Uterus (tissue), 4 donors: ENCODE data around the gene GPR132. TPM values are rescaled to one million over a fixed set of nuclear protein-coding genes. Genes with fewer than 3 reads are reported as not detected.

Experiments
- DNase-seq, 2 donors: peaks; one replicate each; pipeline ENCODE4 v3.0.0-alpha.2; 2019 to 2020
- H3K27ac ChIP-seq, 2 donors: fragments of 200-600 bp; sonication (generic); 1 replicate in 1 of 2; 2 replicates in 1 of 2; pipeline ENCODE4 v1.5.1; 2016 to 2018
- H3K27me3 ChIP-seq, 2 donors: fragments of 200-600 bp; sonication (generic); one replicate each; pipeline ENCODE4 v1.5.1; 2018 to 2019; ENCODE audit warnings: control low read depth in 1 of 2
- H3K36me3 ChIP-seq, 2 donors: fragments of 200-600 bp; sonication (generic); one replicate each; pipeline ENCODE4 v1.5.1; 2019; ENCODE audit warnings: control low read depth in 1 of 2
- H3K4me1 ChIP-seq, 2 donors: fragments of 200-600 bp; sonication (generic); one replicate each; pipeline ENCODE4 v1.5.1; 2018 to 2019; ENCODE audit warnings: control low read depth in 1 of 2
- H3K4me3 ChIP-seq, 2 donors: fragments of 200-600 bp; sonication (generic); 1 replicate in 1 of 2; 2 replicates in 1 of 2; pipeline ENCODE4 v1.5.1; 2018 to 2019; ENCODE audit warnings: mild to moderate bottlenecking in 1 of 2
- H3K9me3 ChIP-seq, 2 donors: fragments of 200-600 bp; sonication (generic); one replicate each; pipeline ENCODE4 v1.5.1; 2019; ENCODE audit warnings: control low read depth in 1 of 2
- CTCF ChIP-seq, 4 experiments: fragments of 200-600 bp in 2 of 4; fragments of 450-650 bp in 2 of 4; sonication (generic) in 2 of 4; IDR thresholded peaks; one replicate each; pipeline ENCODE4 v1.5.1; 2016 to 2019; ENCODE audit warnings: antibody characterized with exemption in 4 of 4, mild to moderate bottlenecking in 2 of 4, moderate library complexity in 1 of 4
- POLR2A ChIP-seq, 2 donors: fragments of 450-650 bp; IDR thresholded peaks; one replicate each; pipeline ENCODE4 v1.6.1; 2016; ENCODE audit warnings: antibody characterized with exemption in 2 of 2, mild to moderate bottlenecking in 1 of 2, moderate library complexity in 1 of 2
- intact Hi-C: fragments of 100-400 bp; cut with DNase I; formaldehyde crosslinking; loops from one replicate; pipeline ENCODE4 v1.15.1; 2023; ENCODE audit warnings: low total_unique reads
- total RNA-seq, 4 donors: library from RNA; depleted of rRNA in 3 of 4; stranded (reverse); fragments of >200 nt in 3 of 4; gene quantifications; one replicate each; pipeline versions ENCODE4 v1.1.0 to v1.2.4, GENCODE V29; 2014 to 2023
- donor health status: DM: yes; HTN: yes; CAD: no.

GPR132 gene
- total RNA-seq, 4 donors from 2014 or later: 1.7 to 3.7 TPM; not detected in 2

DNA sequence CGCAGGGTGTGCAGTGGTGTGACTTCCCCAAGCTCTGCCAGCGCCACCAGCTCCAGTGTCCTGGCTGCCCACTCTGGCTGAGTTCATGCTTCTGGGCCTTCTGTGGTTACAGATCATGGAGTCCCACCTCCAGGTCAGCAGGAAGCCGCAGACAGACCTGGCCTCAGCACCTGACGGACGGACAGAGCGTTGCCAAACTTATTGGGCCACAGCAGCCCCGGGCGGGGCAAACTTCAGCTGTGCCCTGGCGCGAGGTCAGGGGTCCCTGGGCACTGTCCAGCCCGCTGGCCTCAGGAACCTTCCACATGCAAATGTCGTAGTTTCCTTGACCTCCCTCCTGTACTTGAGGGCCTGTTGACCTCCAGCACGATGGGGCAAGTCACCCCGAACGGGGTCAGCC is 11.2 kb downstream of the GPR132 start:
- Histone ChIP-seq H3K36me3 (no peaks in the 10 kb centered on the region), H3K4me1 (no peaks in the 10 kb centered on the region), H3K27ac (no peak overlapping the region), H3K9me3 (no peaks in the 10 kb centered on the region), H3K27me3 (no peaks in the 10 kb centered on the region), H3K4me3 (no peak overlapping the region)
- intact Hi-C loops: no loop called here
- TF ChIP-seq POLR2A (IDR thresholded peaks at IDR 0.05) (no peak), CTCF (IDR thresholded peaks at IDR 0.05) (no peak)
- DNase-seq: no peak

GRCh38 chr14:105053421-105053820 is 11.8 kb downstream of the GPR132 start:
- Histone ChIP-seq H3K27me3 (no peaks in the 10 kb centered on the region), H3K9me3 (no peaks in the 10 kb centered on the region), H3K27ac (no peak overlapping the region), H3K36me3 (no peaks in the 10 kb centered on the region), H3K4me3 (no peak overlapping the region), H3K4me1 (no peaks in the 10 kb centered on the region)
- intact Hi-C loops: no loop called here
- DNase-seq: no peak
- TF ChIP-seq POLR2A (IDR thresholded peaks at IDR 0.05) (no peak), CTCF (IDR thresholded peaks at IDR 0.05) (no peak)

GRCh38 chr14:105052110-105052458 is 13.1 kb downstream of the GPR132 start:
- Histone ChIP-seq H3K9me3 (no peaks in the 10 kb centered on the region), H3K27me3 (no peaks in the 10 kb centered on the region), H3K4me3 (no peak overlapping the region), H3K4me1 (no peaks in the 10 kb centered on the region), H3K27ac (no peak overlapping the region), H3K36me3 (no peaks in the 10 kb centered on the region)
- intact Hi-C loops: no loop called here
- TF ChIP-seq CTCF (IDR thresholded peaks at IDR 0.05) (no peak), POLR2A (IDR thresholded peaks at IDR 0.05) (no peak)
- DNase-seq: no peak

GRCh38 chr14:105051182-105052109 is 13.8 kb downstream of the GPR132 start:
- no peak for DNase-seq
- Histone ChIP-seq H3K4me1 (no peaks in the 10 kb centered on the region), H3K27ac (no peak overlapping the region), H3K4me3 (no peak overlapping the region), H3K27me3 (no peaks in the 10 kb centered on the region), H3K36me3 (no peaks in the 10 kb centered on the region), H3K9me3 (no peaks in the 10 kb centered on the region)
- no peak for TF ChIP-seq POLR2A (IDR thresholded peaks at IDR 0.05)
- TF ChIP-seq CTCF (IDR thresholded peaks at IDR 0.05): no peak
- intact Hi-C loops: no loop called here

- DNase-seq: no peak
- intact Hi-C loops: no loop called here
Measured at GRCh38 chr14:105050551-105050897, 14.7 kb downstream of the GPR132 start.

More at GRCh38 chr14:105050551-105050897, 14.7 kb downstream of the GPR132 start:
- Histone ChIP-seq H3K27ac (no peak overlapping the region), H3K27me3 (no peaks in the 10 kb centered on the region), H3K36me3 (no peaks in the 10 kb centered on the region), H3K4me3 (no peak overlapping the region), H3K4me1 (peaks cover 0 to 6% of the 10 kb centered on the region in 2 donors), H3K9me3 (no peaks in the 10 kb centered on the region)
- TF ChIP-seq CTCF (IDR thresholded peaks at IDR 0.05) (no peak), POLR2A (IDR thresholded peaks at IDR 0.05) (no peak)
